ENCODE results near the gene RNASE2.

DNA sequence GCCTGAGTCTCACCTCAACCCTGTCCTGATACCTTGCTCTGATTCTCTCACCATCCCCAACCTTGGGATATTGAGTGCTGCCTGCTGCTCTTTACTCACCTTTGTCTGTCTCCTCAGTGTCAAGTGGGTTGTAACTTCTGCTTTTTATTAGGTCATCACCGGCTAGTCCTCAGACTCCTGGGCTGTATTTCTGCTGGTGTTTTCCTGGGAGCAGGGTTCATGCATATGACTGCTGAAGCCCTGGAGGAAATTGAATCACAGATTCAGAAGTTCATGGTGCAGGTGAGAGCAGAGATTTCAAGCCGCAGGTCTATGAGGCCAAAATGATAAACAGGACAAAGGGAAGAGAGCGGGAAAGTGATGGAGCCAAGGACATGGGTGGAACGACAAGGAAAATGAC, 44.3 kb downstream of the RNASE2 start:
- TF ChIP-seq, protein P1, sequence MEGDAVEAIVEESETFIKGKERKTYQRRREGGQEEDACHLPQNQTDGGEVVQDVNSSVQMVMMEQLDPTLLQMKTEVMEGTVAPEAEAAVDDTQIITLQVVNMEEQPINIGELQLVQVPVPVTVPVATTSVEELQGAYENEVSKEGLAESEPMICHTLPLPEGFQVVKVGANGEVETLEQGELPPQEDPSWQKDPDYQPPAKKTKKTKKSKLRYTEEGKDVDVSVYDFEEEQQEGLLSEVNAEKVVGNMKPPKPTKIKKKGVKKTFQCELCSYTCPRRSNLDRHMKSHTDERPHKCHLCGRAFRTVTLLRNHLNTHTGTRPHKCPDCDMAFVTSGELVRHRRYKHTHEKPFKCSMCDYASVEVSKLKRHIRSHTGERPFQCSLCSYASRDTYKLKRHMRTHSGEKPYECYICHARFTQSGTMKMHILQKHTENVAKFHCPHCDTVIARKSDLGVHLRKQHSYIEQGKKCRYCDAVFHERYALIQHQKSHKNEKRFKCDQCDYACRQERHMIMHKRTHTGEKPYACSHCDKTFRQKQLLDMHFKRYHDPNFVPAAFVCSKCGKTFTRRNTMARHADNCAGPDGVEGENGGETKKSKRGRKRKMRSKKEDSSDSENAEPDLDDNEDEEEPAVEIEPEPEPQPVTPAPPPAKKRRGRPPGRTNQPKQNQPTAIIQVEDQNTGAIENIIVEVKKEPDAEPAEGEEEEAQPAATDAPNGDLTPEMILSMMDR (IDR thresholded peaks at IDR 0.05), result no peak
- no peak for TF ChIP-seq EP300 (IDR thresholded peaks at IDR 0.05)
- no peak for TF ChIP-seq POLR2A (IDR thresholded peaks at IDR 0.05)

All from tibial nerve (tissue), 4 donors.